Measurements from ENCODE around the gene DAW1. TPM values are rescaled to one million over a fixed set of nuclear protein-coding genes. Genes with fewer than 3 reads are reported as not detected.

The DAW1 gene
- polyA plus RNA-seq, 1 donor = 0.79 TPM

- Histone ChIP-seq H3K4me3 (ENCODE audit: low read length) (no peak overlapping the region), H3K9me3 (ENCODE audit: control insufficient read depth, low read depth, low read length) (no peaks in the 10 kb centered on the region), H3K36me3 (ENCODE audit: control insufficient read depth, insufficient read depth, low read length) (no peaks in the 10 kb centered on the region), H3K27ac (ENCODE audit: low read length) (no peak overlapping the region), H3K27me3 (ENCODE audit: control insufficient read depth, insufficient read depth, low read length) (peaks cover 1% of the 10 kb centered on the region), H3K4me1 (ENCODE audit: control insufficient read depth, insufficient read depth, low read length) (no peaks in the 10 kb centered on the region)
- 80% methylated on average over 2 of the region's 9 CpGs for WGBS (ENCODE audit: insufficient coverage, low lambda C conversion rate)
- DNase-seq = no peak
Measured at GRCh38 chr2:227877421-227878310, 6.2 kb downstream of the DAW1 start.

DNA sequence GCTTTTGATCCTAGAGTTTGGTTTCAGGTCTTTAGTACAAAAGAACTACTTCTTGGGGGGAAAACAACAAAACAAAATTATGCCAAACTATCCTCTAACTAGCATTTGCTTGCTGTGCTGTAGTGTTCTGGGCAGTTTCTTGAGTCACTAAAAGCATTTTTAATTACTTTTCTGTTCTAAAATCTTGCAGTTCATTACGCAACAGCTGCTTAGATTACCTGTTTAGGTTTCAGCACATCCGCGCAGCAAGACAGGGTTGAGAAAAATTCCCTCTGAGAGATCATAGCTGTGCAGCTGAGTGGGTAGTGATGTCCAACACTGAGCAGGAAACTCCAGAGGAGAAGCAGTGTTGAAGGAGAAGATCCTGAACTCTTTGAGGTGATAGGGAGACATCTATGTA is 9.0 kb downstream of the DAW1 start:
- Histone ChIP-seq H3K36me3 (ENCODE audit: control insufficient read depth, insufficient read depth, low read length) (no peaks in the 10 kb centered on the region), H3K4me1 (ENCODE audit: control insufficient read depth, insufficient read depth, low read length) (no peaks in the 10 kb centered on the region), H3K9me3 (ENCODE audit: control insufficient read depth, low read depth, low read length) (no peaks in the 10 kb centered on the region), H3K27ac (ENCODE audit: low read length) (no peak overlapping the region), H3K27me3 (ENCODE audit: control insufficient read depth, insufficient read depth, low read length) (no peaks in the 10 kb centered on the region), H3K4me3 (ENCODE audit: low read length) (no peak overlapping the region)
- 93% methylated on average over 3 of the region's 3 CpGs for WGBS (ENCODE audit: insufficient coverage, low lambda C conversion rate)
- no peak for DNase-seq

- Histone ChIP-seq H3K4me3 (ENCODE audit: low read length) (no peak overlapping the region), H3K27ac (ENCODE audit: low read length) (no peak overlapping the region), H3K36me3 (ENCODE audit: control insufficient read depth, insufficient read depth, low read length) (no peaks in the 10 kb centered on the region), H3K9me3 (ENCODE audit: control insufficient read depth, low read depth, low read length) (no peaks in the 10 kb centered on the region), H3K4me1 (ENCODE audit: control insufficient read depth, insufficient read depth, low read length) (no peaks in the 10 kb centered on the region), H3K27me3 (ENCODE audit: control insufficient read depth, insufficient read depth, low read length) (no peaks in the 10 kb centered on the region)
- no CpG with 5 or more reads among the region's 4 CpGs for WGBS (ENCODE audit: insufficient coverage, low lambda C conversion rate)
- DNase-seq = peak in 1 of 2 donors; percentile 36
Measured at GRCh38 chr2:227881866-227882517, 10.6 kb downstream of the DAW1 start.

DNA sequence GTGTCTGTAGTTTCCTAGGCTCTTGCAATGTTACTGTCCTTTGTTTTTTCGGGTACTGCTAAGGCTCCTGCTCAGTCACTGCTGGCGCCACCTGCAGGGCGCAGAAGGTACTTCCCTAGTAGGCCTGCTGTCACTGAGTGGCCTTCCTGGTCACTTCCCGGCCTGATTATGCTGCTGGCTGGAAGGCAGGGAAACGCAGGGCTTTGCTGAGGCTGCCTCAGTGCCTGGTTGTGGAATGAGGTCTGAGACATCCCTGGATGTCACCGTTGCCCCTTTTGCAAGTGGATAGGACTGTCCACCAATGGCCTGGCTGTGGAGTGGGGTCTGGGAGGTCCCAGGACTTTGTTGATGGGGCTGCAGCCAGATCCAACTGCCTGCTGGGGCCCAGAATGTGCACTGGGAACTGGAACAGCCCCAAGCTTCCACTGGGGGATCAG is 13.1 kb downstream of the DAW1 start:
- H3K4me1 ChIP-seq (ENCODE audit: control insufficient read depth, insufficient read depth, low read length) = no peaks in the 10 kb centered on the region
- WGBS (ENCODE audit: insufficient coverage, low lambda C conversion rate) = no CpG with 5 or more reads among the region's 6 CpGs
- peak; percentile 35 to 46 for DNase-seq

GRCh38 chr2:227886149-227886548 is 14.7 kb downstream of the DAW1 start:
- Histone ChIP-seq H3K27ac (ENCODE audit: low read length) (no peak overlapping the region), H3K4me1 (ENCODE audit: control insufficient read depth, insufficient read depth, low read length) (no peaks in the 10 kb centered on the region), H3K36me3 (ENCODE audit: control insufficient read depth, insufficient read depth, low read length) (no peaks in the 10 kb centered on the region), H3K9me3 (ENCODE audit: control insufficient read depth, low read depth, low read length) (no peaks in the 10 kb centered on the region), H3K4me3 (ENCODE audit: low read length) (no peak overlapping the region), H3K27me3 (ENCODE audit: control insufficient read depth, insufficient read depth, low read length) (no peaks in the 10 kb centered on the region)
- WGBS (ENCODE audit: insufficient coverage, low lambda C conversion rate) = no CpG with 5 or more reads among the region's 4 CpGs
- no peak for DNase-seq

More for the DNA sequence above, 13.1 kb downstream of the DAW1 start:
- Histone ChIP-seq H3K9me3 (ENCODE audit: control insufficient read depth, low read depth, low read length) (no peaks in the 10 kb centered on the region), H3K36me3 (ENCODE audit: control insufficient read depth, insufficient read depth, low read length) (no peaks in the 10 kb centered on the region), H3K27me3 (ENCODE audit: control insufficient read depth, insufficient read depth, low read length) (no peaks in the 10 kb centered on the region), H3K27ac (ENCODE audit: low read length) (no peak overlapping the region), H3K4me3 (ENCODE audit: low read length) (no peak overlapping the region)

DNA sequence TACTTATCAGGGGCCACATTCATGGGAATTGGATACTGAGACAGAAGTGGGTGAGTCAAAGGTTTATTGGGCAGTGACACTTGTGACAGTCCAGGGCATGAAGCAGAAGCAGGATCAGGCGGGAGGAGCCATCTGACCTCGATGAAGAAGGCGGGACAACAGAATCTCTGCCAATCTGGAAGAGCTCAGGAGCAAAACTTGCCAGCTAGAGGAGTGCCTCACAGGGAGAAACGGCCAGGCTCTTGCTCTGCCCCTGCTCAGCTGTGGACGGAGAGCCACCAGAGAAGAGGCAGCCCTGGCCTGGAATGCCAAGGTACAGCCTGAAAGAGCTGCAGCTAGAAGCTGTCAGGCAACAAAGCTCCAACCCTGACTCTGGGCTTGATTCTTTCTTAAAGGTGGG is 16.9 kb downstream of the DAW1 start:
- Histone ChIP-seq H3K27ac (ENCODE audit: low read length) (no peak overlapping the region), H3K27me3 (ENCODE audit: control insufficient read depth, insufficient read depth, low read length) (no peaks in the 10 kb centered on the region), H3K4me3 (ENCODE audit: low read length) (no peak overlapping the region), H3K9me3 (ENCODE audit: control insufficient read depth, low read depth, low read length) (no peaks in the 10 kb centered on the region), H3K36me3 (ENCODE audit: control insufficient read depth, insufficient read depth, low read length) (no peaks in the 10 kb centered on the region), H3K4me1 (ENCODE audit: control insufficient read depth, insufficient read depth, low read length) (no peaks in the 10 kb centered on the region)
- DNase-seq = no peak
- WGBS (ENCODE audit: insufficient coverage, low lambda C conversion rate) = no CpG with 5 or more reads among the region's 5 CpGs

DNA sequence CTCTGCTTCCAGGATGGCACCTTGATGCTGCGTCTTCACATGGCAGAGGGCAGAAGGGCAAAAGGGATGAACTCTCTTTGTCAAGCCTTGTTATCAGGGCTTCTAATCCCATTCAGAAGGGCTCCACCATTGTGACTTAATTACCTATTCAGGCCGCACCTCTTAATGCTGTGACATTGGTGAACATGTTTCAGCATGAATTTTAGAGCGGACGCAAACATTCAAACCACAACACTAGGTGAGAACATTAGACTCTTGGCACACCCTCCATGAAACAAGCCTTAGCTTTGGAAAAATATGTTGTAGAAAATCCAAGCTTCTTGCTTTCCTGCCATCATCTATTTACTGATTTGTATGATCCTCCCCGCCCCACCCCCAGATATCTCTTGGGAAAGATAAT is 17.9 kb downstream of the DAW1 start:
- no peak for DNase-seq
- H3K27me3 ChIP-seq (ENCODE audit: control insufficient read depth, insufficient read depth, low read length) = no peaks in the 10 kb centered on the region
- H3K27ac ChIP-seq (ENCODE audit: low read length) = no peak overlapping the region
- H3K4me1 ChIP-seq (ENCODE audit: control insufficient read depth, insufficient read depth, low read length) = no peaks in the 10 kb centered on the region
- no peaks in the 10 kb centered on the region for H3K36me3 ChIP-seq (ENCODE audit: control insufficient read depth, insufficient read depth, low read length)
- no peak overlapping the region for H3K4me3 ChIP-seq (ENCODE audit: low read length)
- H3K9me3 ChIP-seq (ENCODE audit: control insufficient read depth, low read depth, low read length) = no peaks in the 10 kb centered on the region
- 100% methylated on average over 1 of the region's 5 CpGs for WGBS (ENCODE audit: insufficient coverage, low lambda C conversion rate)

- peak; percentile 21 to 24 for DNase-seq
- no peaks in the 10 kb centered on the region for H3K27me3 ChIP-seq (ENCODE audit: control insufficient read depth, insufficient read depth, low read length)
- H3K4me1 ChIP-seq (ENCODE audit: control insufficient read depth, insufficient read depth, low read length) = no peaks in the 10 kb centered on the region
- H3K4me3 ChIP-seq (ENCODE audit: low read length) = no peak overlapping the region
- H3K9me3 ChIP-seq (ENCODE audit: control insufficient read depth, low read depth, low read length) = no peaks in the 10 kb centered on the region
- no peaks in the 10 kb centered on the region for H3K36me3 ChIP-seq (ENCODE audit: control insufficient read depth, insufficient read depth, low read length)
- no CpG with 5 or more reads among the region's 2 CpGs for whole genome bisulfite sequencing (ENCODE audit: insufficient coverage, low lambda C conversion rate)
- H3K27ac ChIP-seq (ENCODE audit: low read length) = no peak overlapping the region
Measured at GRCh38 chr2:227890495-227891079, 19.2 kb downstream of the DAW1 start.

GRCh38 chr2:227891673-227892072 is 20.2 kb downstream of the DAW1 start:
- Histone ChIP-seq H3K27ac (ENCODE audit: low read length) (no peak overlapping the region), H3K27me3 (ENCODE audit: control insufficient read depth, insufficient read depth, low read length) (no peaks in the 10 kb centered on the region)
- WGBS (ENCODE audit: insufficient coverage, low lambda C conversion rate) = no CpG with 5 or more reads among the region's 2 CpGs

DNA sequence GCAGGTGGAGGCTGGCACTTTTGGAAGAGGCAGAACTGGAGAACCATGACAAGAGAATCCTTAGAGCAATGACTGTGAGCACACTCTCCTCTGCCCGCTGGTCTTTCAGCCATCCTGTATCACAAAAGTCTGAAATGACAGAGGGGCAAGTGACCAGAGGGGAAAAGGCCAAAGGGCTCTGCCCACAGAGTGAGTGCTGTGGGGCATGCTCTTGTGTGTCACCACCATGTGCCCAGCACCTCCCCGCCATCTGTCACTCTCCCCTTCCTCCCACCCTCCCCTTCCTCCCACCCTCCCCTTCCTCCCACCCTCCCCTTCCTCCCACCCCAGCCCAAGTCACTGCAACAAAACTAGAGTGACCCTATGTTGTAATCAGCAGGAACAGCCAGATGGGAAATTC is 31.9 kb downstream of the DAW1 start:
- Histone ChIP-seq H3K4me3 (ENCODE audit: low read length) (no peak overlapping the region), H3K9me3 (ENCODE audit: control insufficient read depth, low read depth, low read length) (no peaks in the 10 kb centered on the region), H3K27me3 (ENCODE audit: control insufficient read depth, insufficient read depth, low read length) (peaks cover 9% of the 10 kb centered on the region), H3K36me3 (ENCODE audit: control insufficient read depth, insufficient read depth, low read length) (no peaks in the 10 kb centered on the region), H3K27ac (ENCODE audit: low read length) (no peak overlapping the region), H3K4me1 (ENCODE audit: control insufficient read depth, insufficient read depth, low read length) (no peaks in the 10 kb centered on the region)
- no CpG with 5 or more reads among the region's 2 CpGs for WGBS (ENCODE audit: insufficient coverage, low lambda C conversion rate)
- DNase-seq = no peak

More at GRCh38 chr2:227891673-227892072, 20.2 kb downstream of the DAW1 start:
- Histone ChIP-seq H3K36me3 (ENCODE audit: control insufficient read depth, insufficient read depth, low read length) (no peaks in the 10 kb centered on the region), H3K9me3 (ENCODE audit: control insufficient read depth, low read depth, low read length) (no peaks in the 10 kb centered on the region), H3K4me1 (ENCODE audit: control insufficient read depth, insufficient read depth, low read length) (no peaks in the 10 kb centered on the region), H3K4me3 (ENCODE audit: low read length) (no peak overlapping the region)
- DNase-seq = no peak
